Measurements from ENCODE around the gene HBG1.

HBG1 gene

GRCh38 chr11:5272395-5273017, 22.8 kb upstream of the HBG1 start:
- H3K23ac ChIP-seq (ENCODE audit: low read length) = no peak overlapping the region
- no peak overlapping the region for H2AK5ac ChIP-seq (ENCODE audit: low read length)
- no peaks in the 10 kb centered on the region for H3K79me1 ChIP-seq (ENCODE audit: low read length)
- no peak overlapping the region for H3K14ac ChIP-seq (ENCODE audit: low read length)
- H3K4me1 ChIP-seq (ENCODE audit: control insufficient read depth in 1 of 2, insufficient read depth in 2 of 2, low read length in 2 of 2) = no peaks in the 10 kb centered on the region
- no peak overlapping the region for H3K27ac ChIP-seq (ENCODE audit: low read depth, low read length)
- H3K27me3 ChIP-seq (ENCODE audit: insufficient read depth, low read length) = no peaks in the 10 kb centered on the region
- H4K91ac ChIP-seq (ENCODE audit: low read depth, low read length) = no peak overlapping the region
- H3K36me3 ChIP-seq (ENCODE audit: control insufficient read depth in 1 of 2, insufficient read depth in 2 of 2, low read length in 2 of 2) = no peaks in the 10 kb centered on the region
- H3K9ac ChIP-seq (ENCODE audit: low read length) = no peak overlapping the region
- H3K4me2 ChIP-seq (ENCODE audit: low read length) = no peak overlapping the region
- no peaks in the 10 kb centered on the region for H3K79me2 ChIP-seq (ENCODE audit: control insufficient read depth, insufficient read depth, low read length, poor library complexity)
- H3K9me3 ChIP-seq (ENCODE audit: insufficient read depth, low read depth, low read length) = no peaks in the 10 kb centered on the region
- no peak overlapping the region for H2BK12ac ChIP-seq (ENCODE audit: low read length)
- no CpG with 5 or more reads among the region's 4 CpGs for WGBS (ENCODE audit: extremely low coverage, insufficient coverage, insufficient read length)
- H4K12ac ChIP-seq (ENCODE audit: low read depth, low read length) = no peak overlapping the region
- H2BK5ac ChIP-seq (ENCODE audit: low read depth, low read length, poor library complexity) = no peak overlapping the region
- H2AFZ ChIP-seq (ENCODE audit: insufficient read depth, low read length, poor library complexity) = no peak overlapping the region
- no peak overlapping the region for H4K8ac ChIP-seq (ENCODE audit: low read depth, low read length)
- no peak for DNase-seq
- H3K4me3 ChIP-seq (ENCODE audit: low read depth, low read length) = no peak overlapping the region
- no peak overlapping the region for H3K18ac ChIP-seq (ENCODE audit: low read length)
- no peak overlapping the region for H3K4ac ChIP-seq (ENCODE audit: low read depth, low read length)
- H2BK120ac ChIP-seq (ENCODE audit: insufficient read depth, low read length, poor library complexity) = no peak overlapping the region

DNA sequence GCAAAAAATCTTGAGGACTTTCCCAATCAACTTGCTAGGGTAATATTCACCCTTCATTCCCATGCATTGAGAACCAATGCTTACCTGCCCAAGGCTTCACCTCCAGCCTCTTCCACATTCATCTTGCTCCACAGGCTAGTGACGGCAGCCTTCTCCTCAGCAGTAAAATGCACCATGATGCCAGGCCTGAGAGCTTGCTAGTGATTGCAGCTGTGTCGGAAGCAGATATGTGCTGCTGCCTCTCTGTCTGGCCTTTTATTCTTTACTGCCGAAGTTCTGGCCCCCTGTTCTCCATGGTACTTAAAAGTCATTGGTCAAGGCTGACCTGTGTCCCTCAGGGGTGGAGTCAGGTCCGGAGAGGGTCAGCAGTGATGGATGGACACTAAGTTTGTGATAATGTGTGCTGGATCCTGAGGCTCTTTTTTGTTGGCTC, 20.1 kb upstream of the HBG1 start, which contains the start of gene HBE1:
TSS of gene HBE1 (minus strand) at position 231 of the 433 bp plus-strand sequence. CDS start at position 176, 55 bp downstream.
- H3K4me3 ChIP-seq (ENCODE audit: low read depth, low read length) = no peak within 1 kb of the TSS
- H3K27me3 ChIP-seq (ENCODE audit: insufficient read depth, low read length) = no peaks in the 10 kb centered on the region
- H4K8ac ChIP-seq (ENCODE audit: low read depth, low read length) = no peak within 1 kb of the TSS
- no peaks in the 10 kb centered on the region for H3K9me3 ChIP-seq (ENCODE audit: insufficient read depth, low read depth, low read length)
- WGBS (ENCODE audit: extremely low coverage, insufficient coverage, insufficient read length) = no CpG with 5 or more reads among the region's 4 CpGs
- no peak within 1 kb of the TSS for H3K23ac ChIP-seq (ENCODE audit: low read length)
- no peaks in the 10 kb centered on the region for H3K79me2 ChIP-seq (ENCODE audit: control insufficient read depth, insufficient read depth, low read length, poor library complexity)
- no peak within 1 kb of the TSS for H3K9ac ChIP-seq (ENCODE audit: low read length)
- DNase-seq = no peak
- no peak within 1 kb of the TSS for H2BK5ac ChIP-seq (ENCODE audit: low read depth, low read length, poor library complexity)
- no peaks in the 10 kb centered on the region for H3K4me1 ChIP-seq (ENCODE audit: control insufficient read depth in 1 of 2, insufficient read depth in 2 of 2, low read length in 2 of 2)
- no peak within 1 kb of the TSS for H3K14ac ChIP-seq (ENCODE audit: low read length)
- H3K79me1 ChIP-seq (ENCODE audit: low read length) = no peaks in the 10 kb centered on the region
- H3K36me3 ChIP-seq (ENCODE audit: control insufficient read depth in 1 of 2, insufficient read depth in 2 of 2, low read length in 2 of 2) = no peaks in the 10 kb centered on the region
- no peak within 1 kb of the TSS for H3K27ac ChIP-seq (ENCODE audit: low read depth, low read length)
- no peak within 1 kb of the TSS for H4K91ac ChIP-seq (ENCODE audit: low read depth, low read length)
- no peak within 1 kb of the TSS for H2BK12ac ChIP-seq (ENCODE audit: low read length)
- H2AFZ ChIP-seq (ENCODE audit: insufficient read depth, low read length, poor library complexity) = no peak within 1 kb of the TSS
- H4K12ac ChIP-seq (ENCODE audit: low read depth, low read length) = no peak within 1 kb of the TSS
- no peak within 1 kb of the TSS for H2AK5ac ChIP-seq (ENCODE audit: low read length)
- H3K18ac ChIP-seq (ENCODE audit: low read length) = no peak within 1 kb of the TSS
- H3K4me2 ChIP-seq (ENCODE audit: low read length) = no peak within 1 kb of the TSS
- H3K4ac ChIP-seq (ENCODE audit: low read depth, low read length) = no peak within 1 kb of the TSS
- no peak within 1 kb of the TSS for H2BK120ac ChIP-seq (ENCODE audit: insufficient read depth, low read length, poor library complexity)

- DNase-seq = no peak
- Histone ChIP-seq H2AFZ (ENCODE audit: insufficient read depth, low read length, poor library complexity) (no peak overlapping the region), H3K27me3 (ENCODE audit: insufficient read depth, low read length) (no peaks in the 10 kb centered on the region), H3K9ac (ENCODE audit: low read length) (no peak overlapping the region), H3K27ac (ENCODE audit: low read depth, low read length) (no peak overlapping the region), H3K79me2 (ENCODE audit: control insufficient read depth, insufficient read depth, low read length, poor library complexity) (no peaks in the 10 kb centered on the region), H2BK120ac (ENCODE audit: insufficient read depth, low read length, poor library complexity) (no peak overlapping the region), H3K23ac (ENCODE audit: low read length) (no peak overlapping the region), H4K12ac (ENCODE audit: low read depth, low read length) (no peak overlapping the region), H3K4ac (ENCODE audit: low read depth, low read length) (no peak overlapping the region), H3K36me3 (ENCODE audit: control insufficient read depth in 1 of 2, insufficient read depth in 2 of 2, low read length in 2 of 2) (no peaks in the 10 kb centered on the region), H2AK5ac (ENCODE audit: low read length) (no peak overlapping the region), H3K79me1 (ENCODE audit: low read length) (no peaks in the 10 kb centered on the region), H3K18ac (ENCODE audit: low read length) (no peak overlapping the region), H3K4me2 (ENCODE audit: low read length) (no peak overlapping the region), H3K4me1 (ENCODE audit: control insufficient read depth in 1 of 2, insufficient read depth in 2 of 2, low read length in 2 of 2) (no peaks in the 10 kb centered on the region), H2BK12ac (ENCODE audit: low read length) (no peak overlapping the region), H2BK5ac (ENCODE audit: low read depth, low read length, poor library complexity) (no peak overlapping the region), H3K4me3 (ENCODE audit: low read depth, low read length) (no peak overlapping the region), H4K8ac (ENCODE audit: low read depth, low read length) (no peak overlapping the region), H4K91ac (ENCODE audit: low read depth, low read length) (no peak overlapping the region), H3K14ac (ENCODE audit: low read length) (no peak overlapping the region), H3K9me3 (ENCODE audit: insufficient read depth, low read depth, low read length) (no peaks in the 10 kb centered on the region)
- WGBS (ENCODE audit: extremely low coverage, insufficient coverage, insufficient read length) = no CpG with 5 or more reads among the region's 2 CpGs
Measured at GRCh38 chr11:5267033-5267563, 17.4 kb upstream of the HBG1 start.

DNA sequence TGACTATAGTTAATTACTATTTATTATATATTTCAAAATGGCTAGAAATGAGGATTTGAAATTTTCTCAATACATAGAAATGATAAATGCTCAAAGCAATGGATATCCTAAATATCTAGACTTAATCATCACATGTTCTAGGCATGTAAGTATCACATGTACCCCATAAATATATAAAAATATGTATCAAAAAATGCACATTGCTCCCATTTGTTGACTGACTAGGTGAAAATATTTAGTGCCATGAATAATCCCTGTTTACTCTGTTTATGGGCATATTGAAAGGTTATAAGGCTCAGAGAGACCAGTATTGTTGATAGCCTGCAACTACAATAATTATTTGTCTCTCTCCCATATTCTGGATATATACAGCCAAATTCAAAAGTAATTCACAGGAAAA, 17.0 kb upstream of the HBG1 start:
- no peak overlapping the region for H4K12ac ChIP-seq (ENCODE audit: low read depth, low read length)
- no peak overlapping the region for H2AK5ac ChIP-seq (ENCODE audit: low read length)
- H3K23ac ChIP-seq (ENCODE audit: low read length) = no peak overlapping the region
- no peak overlapping the region for H2BK12ac ChIP-seq (ENCODE audit: low read length)
- H3K9me3 ChIP-seq (ENCODE audit: insufficient read depth, low read depth, low read length) = no peaks in the 10 kb centered on the region
- no peak overlapping the region for H4K91ac ChIP-seq (ENCODE audit: low read depth, low read length)
- no peak for DNase-seq
- H3K14ac ChIP-seq (ENCODE audit: low read length) = no peak overlapping the region
- no peak overlapping the region for H3K27ac ChIP-seq (ENCODE audit: low read depth, low read length)
- no peaks in the 10 kb centered on the region for H3K79me2 ChIP-seq (ENCODE audit: control insufficient read depth, insufficient read depth, low read length, poor library complexity)
- H3K4me1 ChIP-seq (ENCODE audit: control insufficient read depth in 1 of 2, insufficient read depth in 2 of 2, low read length in 2 of 2) = no peaks in the 10 kb centered on the region
- no peaks in the 10 kb centered on the region for H3K27me3 ChIP-seq (ENCODE audit: insufficient read depth, low read length)
- H3K36me3 ChIP-seq (ENCODE audit: control insufficient read depth in 1 of 2, insufficient read depth in 2 of 2, low read length in 2 of 2) = no peaks in the 10 kb centered on the region
- H2BK5ac ChIP-seq (ENCODE audit: low read depth, low read length, poor library complexity) = no peak overlapping the region
- no peak overlapping the region for H3K4ac ChIP-seq (ENCODE audit: low read depth, low read length)
- no peak overlapping the region for H3K9ac ChIP-seq (ENCODE audit: low read length)
- no peak overlapping the region for H4K8ac ChIP-seq (ENCODE audit: low read depth, low read length)
- no peak overlapping the region for H2BK120ac ChIP-seq (ENCODE audit: insufficient read depth, low read length, poor library complexity)
- H3K4me2 ChIP-seq (ENCODE audit: low read length) = no peak overlapping the region
- no peaks in the 10 kb centered on the region for H3K79me1 ChIP-seq (ENCODE audit: low read length)
- no peak overlapping the region for H3K18ac ChIP-seq (ENCODE audit: low read length)
- H2AFZ ChIP-seq (ENCODE audit: insufficient read depth, low read length, poor library complexity) = no peak overlapping the region
- no peak overlapping the region for H3K4me3 ChIP-seq (ENCODE audit: low read depth, low read length)

Data from trophoblast cell (in vitro differentiated cells and primary cell).